Coronary artery (tissue), 2 donors: Measurements from ENCODE around the gene MROH7.

Source experiments
- DNase-seq: peaks from one replicate; pipeline ENCODE4 v3.0.0-alpha.2; 2017; ENCODE audit warnings: low spot score
- H3K27ac ChIP-seq, 2 donors: fragments of 200-600 bp; sonication (generic); one replicate each; pipeline ENCODE4 v1.5.1; 2016 to 2019
- H3K4me3 ChIP-seq: fragments of 200-600 bp; sonication (generic); 2 replicates; pipeline ENCODE4 v1.5.1; 2016; ENCODE audit warnings: mild to moderate bottlenecking, moderate library complexity
- TF ChIP-seq, protein P1 (sequence below): fragments of 200-600 bp; sonication (generic); IDR thresholded peaks from one replicate; pipeline ENCODE4 v1.5.1; 2019; ENCODE audit warnings: antibody characterized with exemption

MROH7 gene

DNA sequence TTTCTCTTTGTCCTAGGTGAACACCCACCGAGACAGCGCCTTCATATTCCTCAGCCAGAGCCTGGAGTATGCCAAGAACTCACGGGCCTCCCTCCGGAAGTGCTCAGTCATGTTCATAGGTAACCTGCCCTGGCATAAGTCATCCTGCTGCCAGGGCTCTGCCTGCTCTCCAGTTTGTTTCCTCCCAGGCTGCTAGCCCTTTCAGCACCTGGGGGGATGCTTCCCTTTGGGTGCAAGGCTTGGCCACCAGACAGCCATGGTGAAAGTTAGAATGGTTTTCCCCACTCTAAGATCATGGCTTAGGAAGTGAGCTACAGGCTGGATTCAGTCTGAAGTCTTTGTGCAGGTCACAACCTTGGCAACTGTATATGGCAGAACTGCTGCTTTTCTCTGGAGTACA is 64.8 kb downstream of the MROH7 start:
- TF ChIP-seq, protein P1, sequence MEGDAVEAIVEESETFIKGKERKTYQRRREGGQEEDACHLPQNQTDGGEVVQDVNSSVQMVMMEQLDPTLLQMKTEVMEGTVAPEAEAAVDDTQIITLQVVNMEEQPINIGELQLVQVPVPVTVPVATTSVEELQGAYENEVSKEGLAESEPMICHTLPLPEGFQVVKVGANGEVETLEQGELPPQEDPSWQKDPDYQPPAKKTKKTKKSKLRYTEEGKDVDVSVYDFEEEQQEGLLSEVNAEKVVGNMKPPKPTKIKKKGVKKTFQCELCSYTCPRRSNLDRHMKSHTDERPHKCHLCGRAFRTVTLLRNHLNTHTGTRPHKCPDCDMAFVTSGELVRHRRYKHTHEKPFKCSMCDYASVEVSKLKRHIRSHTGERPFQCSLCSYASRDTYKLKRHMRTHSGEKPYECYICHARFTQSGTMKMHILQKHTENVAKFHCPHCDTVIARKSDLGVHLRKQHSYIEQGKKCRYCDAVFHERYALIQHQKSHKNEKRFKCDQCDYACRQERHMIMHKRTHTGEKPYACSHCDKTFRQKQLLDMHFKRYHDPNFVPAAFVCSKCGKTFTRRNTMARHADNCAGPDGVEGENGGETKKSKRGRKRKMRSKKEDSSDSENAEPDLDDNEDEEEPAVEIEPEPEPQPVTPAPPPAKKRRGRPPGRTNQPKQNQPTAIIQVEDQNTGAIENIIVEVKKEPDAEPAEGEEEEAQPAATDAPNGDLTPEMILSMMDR = no peak
- H3K4me3 ChIP-seq = no peak overlapping the region
- H3K27ac ChIP-seq = no peak overlapping the region
- no peak for DNase-seq

DNA sequence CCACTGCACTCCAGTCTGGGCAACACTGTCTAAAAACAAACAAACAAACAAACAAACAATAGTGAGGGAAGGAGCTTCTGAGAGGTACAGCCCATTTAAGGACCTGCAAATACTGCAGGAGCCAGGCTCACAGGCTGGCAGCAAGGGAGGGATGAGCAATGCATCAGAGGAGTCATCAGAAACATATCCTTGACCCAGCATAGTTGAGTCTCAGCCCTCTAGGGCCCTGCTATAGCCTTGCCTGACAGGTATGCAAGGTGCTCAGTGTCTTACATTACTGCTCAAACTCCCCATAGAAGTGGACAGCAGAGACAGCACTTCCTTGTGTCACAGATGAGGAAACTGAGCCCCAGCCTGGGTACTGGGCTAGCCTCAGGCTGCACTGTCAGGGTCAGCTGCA is 66.8 kb downstream of the MROH7 start:
- no peak for DNase-seq
- no peak overlapping the region for H3K27ac ChIP-seq
- H3K4me3 ChIP-seq = no peak overlapping the region
- TF ChIP-seq, protein P1 = no peak

DNA sequence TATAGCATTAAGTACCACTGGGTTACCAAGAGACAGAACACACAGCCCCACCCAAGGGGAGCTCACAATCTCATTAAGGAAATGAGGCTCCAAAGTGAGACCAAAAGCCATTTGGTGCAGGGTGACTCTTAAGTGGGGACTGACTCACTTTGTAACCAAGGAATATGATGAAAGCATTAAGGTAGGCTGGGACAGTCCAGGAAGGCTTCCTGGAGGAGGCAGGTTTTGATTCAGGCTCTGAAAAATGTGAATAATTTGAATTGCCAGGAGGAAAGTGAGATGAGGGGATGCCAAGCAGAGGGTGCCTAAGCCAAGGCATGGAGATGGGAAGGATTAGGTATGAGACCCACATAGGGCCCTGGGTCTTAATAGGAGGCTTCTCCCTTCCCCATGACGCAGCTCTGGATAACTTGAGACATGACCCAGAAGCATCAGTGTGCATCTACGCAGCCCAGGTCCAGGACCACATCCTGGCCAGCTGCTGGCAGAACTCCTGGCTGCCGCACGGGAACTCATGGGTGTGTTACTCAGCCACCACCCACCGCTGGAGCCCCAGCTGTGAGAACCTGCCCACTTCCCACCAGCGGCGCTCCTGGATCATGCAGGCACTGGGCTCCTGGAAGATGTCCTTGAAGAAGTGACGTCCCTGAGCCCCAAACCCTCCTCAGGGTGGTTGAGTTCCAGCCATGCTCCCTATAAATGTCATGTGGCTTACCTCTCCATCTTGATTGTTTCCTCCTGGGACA is 68.1 kb downstream of the MROH7 start:
- no peak overlapping the region for H3K27ac ChIP-seq
- no peak for DNase-seq
- TF ChIP-seq, protein P1 = no peak
- no peak overlapping the region for H3K4me3 ChIP-seq

DNA sequence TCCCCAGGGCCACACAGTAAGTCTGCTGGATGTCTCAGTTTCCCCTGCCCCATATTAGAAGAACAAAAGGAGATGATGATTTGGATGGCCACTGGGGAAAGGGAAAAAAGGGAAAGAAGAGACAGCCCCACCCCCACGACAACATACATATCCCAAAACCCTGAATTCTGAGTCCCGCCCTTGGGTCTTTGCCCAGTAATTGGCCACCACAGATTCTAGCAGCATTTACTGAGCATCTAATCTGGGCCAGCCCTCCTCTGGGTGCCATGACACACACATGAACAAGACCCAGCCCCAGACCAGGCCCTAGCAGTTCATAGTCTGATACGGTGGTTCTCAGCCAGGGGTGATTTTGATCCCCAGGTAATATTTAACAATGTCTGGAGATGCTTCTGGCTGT is 68.8 kb downstream of the MROH7 start:
- TF ChIP-seq, protein P1 = no peak
- Histone ChIP-seq H3K27ac (no peak overlapping the region), H3K4me3 (no peak overlapping the region)
- DNase-seq = no peak

DNA sequence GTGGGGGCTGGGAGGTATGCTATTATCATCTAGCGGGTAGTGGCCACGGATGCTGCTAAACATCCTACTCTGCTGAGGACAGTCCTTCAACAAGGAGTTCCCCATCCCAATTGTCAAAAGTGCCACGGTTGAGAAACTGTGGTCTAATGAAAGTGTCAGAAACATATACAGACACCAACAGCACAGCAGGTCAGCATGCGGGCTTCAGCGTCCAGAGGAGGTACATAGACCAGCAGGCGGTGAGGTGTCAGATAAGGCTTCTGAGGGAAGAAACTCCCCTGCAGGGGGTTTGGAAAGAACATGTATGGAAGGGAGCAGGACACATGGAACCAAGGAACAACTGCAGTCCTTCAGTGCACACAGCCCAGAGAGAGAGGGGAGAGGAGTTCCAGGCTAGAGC is 69.3 kb downstream of the MROH7 start:
- Histone ChIP-seq H3K27ac (no peak overlapping the region), H3K4me3 (no peak overlapping the region)
- no peak for DNase-seq
- TF ChIP-seq, protein P1 = no peak

DNA sequence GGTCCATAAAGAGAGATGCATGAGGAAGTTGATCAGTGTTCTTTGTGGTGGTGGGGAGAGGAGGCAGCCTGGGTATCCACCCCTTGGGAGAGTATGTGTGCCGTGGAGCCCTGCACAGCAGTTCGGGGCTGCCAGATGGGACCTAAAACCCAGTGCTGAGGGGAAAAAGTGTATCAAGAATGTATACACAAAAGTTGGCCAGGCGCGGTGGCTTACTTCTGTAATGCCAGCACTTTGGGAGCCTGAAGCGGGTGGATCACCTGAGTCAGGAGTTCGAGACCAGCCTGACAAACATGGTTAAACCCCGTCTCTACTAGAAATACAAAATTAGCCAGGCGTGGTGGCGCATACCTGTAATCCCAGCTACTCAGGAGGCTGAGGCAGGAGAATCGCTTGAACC is 70.0 kb downstream of the MROH7 start:
- TF ChIP-seq, protein P1 = no peak
- no peak overlapping the region for H3K4me3 ChIP-seq
- no peak for DNase-seq
- no peak overlapping the region for H3K27ac ChIP-seq

DNA sequence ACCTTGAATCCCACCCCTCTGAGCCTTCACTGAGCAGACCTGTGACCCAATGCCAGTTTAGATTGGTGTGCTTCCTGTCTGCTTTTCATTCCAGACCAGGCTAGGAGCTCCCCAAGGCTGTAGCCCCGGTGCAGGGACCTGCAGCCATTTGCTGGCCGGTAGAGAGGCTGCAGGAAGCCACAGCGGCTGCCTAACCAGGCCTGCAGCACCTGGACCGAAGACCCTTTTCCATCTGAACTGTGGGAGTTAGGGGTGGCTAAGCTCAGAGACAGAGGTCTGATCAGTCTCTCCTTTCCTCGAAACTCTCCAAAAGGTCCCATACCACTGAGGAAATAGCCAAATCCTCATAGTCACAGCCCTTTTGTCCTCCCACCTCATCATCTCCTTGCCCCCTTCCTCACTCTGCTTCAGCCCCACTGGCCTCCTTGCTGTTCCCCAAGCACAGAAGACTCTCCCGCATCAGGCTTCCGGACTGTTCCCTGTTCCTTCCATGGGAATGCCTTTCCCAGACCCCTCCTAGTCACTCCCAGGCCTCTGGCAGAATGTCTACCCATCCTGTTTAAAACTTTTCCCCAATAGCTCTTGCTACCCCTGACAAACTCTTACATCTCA is 73.4 kb downstream of the MROH7 start:
- peak overlapping the region; percentile 77 for H3K4me3 ChIP-seq
- peak overlapping the region; percentile 29 to 82 for H3K27ac ChIP-seq
- TF ChIP-seq, protein P1 = no peak
- DNase-seq = no peak
